GM21825 (cell line): ENCODE measurements around the gene DNAJC3.
"Not testable (repeated sequence)": the region's sequence is repeated elsewhere in the genome, so short reads cannot be mapped to it uniquely, and the experiment has no call there.

ENCODE experiments used
- ATAC-seq: cut with Tn5 transposase; IDR thresholded peaks from one replicate; pipeline ENCODE4 v1.9.1; 2021; ENCODE audit warnings: mild to moderate bottlenecking, moderate library complexity; ENCODE audit not compliant: unreplicated experiment

DNAJC3 gene

GRCh38 chr13:95712846-95713245, 35.9 kb downstream of the DNAJC3 start:
- ATAC-seq = not testable (repeated sequence)

GRCh38 chr13:95713651-95714050, 36.7 kb downstream of the DNAJC3 start:
- no peak for ATAC-seq

GRCh38 chr13:95714142-95714832, 37.3 kb downstream of the DNAJC3 start:
- ATAC-seq = no peak

GRCh38 chr13:95716231-95716630, 39.3 kb downstream of the DNAJC3 start:
- ATAC-seq = no peak

GRCh38 chr13:95722241-95722640, 45.3 kb downstream of the DNAJC3 start:
- no peak for ATAC-seq

GRCh38 chr13:95723438-95723837, 46.5 kb downstream of the DNAJC3 start:
- ATAC-seq = no peak

GRCh38 chr13:95724252-95724651, 47.3 kb downstream of the DNAJC3 start:
- ATAC-seq = no peak

GRCh38 chr13:95726876-95727275, 49.9 kb downstream of the DNAJC3 start:
- no peak for ATAC-seq

- ATAC-seq = no peak
Measured at GRCh38 chr13:95728957-95729356, 52.0 kb downstream of the DNAJC3 start.

- no peak for ATAC-seq
Measured at GRCh38 chr13:95734124-95734523, 57.2 kb downstream of the DNAJC3 start.

- ATAC-seq = not testable (repeated sequence)
Measured at GRCh38 chr13:95740071-95740978, 63.4 kb downstream of the DNAJC3 start.

GRCh38 chr13:95740979-95741320, 64.0 kb downstream of the DNAJC3 start:
- ATAC-seq = no peak

GRCh38 chr13:95741584-95742563, 64.9 kb downstream of the DNAJC3 start:
- ATAC-seq = no peak

- ATAC-seq = no peak
Measured at GRCh38 chr13:95743192-95743591, 66.3 kb downstream of the DNAJC3 start.

GRCh38 chr13:95745289-95745688, 68.3 kb downstream of the DNAJC3 start:
- no peak for ATAC-seq

- ATAC-seq = no peak
Measured at GRCh38 chr13:95745752-95746151, 68.8 kb downstream of the DNAJC3 start.

GRCh38 chr13:95749545-95749944, 72.6 kb downstream of the DNAJC3 start:
- ATAC-seq = no peak

- no peak for ATAC-seq
Measured at GRCh38 chr13:95752677-95753076, 75.7 kb downstream of the DNAJC3 start.

- ATAC-seq = no peak
Measured at GRCh38 chr13:95754069-95754468, 77.1 kb downstream of the DNAJC3 start.

- ATAC-seq = no peak
Measured at GRCh38 chr13:95756072-95756471, 79.1 kb downstream of the DNAJC3 start.

- ATAC-seq = not testable (repeated sequence)
Measured at GRCh38 chr13:95762626-95763025, 85.7 kb downstream of the DNAJC3 start.
